Suprapubic skin (tissue), 3 donors: ENCODE data around the gene TPD52L1.

Experiments
- POLR2A ChIP-seq, 2 donors: fragments of 450-650 bp; IDR thresholded peaks; one replicate each; pipeline ENCODE4 v1.6.1; 2017; ENCODE audit warnings: antibody characterized with exemption in 2 of 2, mild to moderate bottlenecking in 2 of 2, moderate library complexity in 2 of 2
- TF ChIP-seq, protein P1 (sequence below), 2 donors: fragments of 200-600 bp in 1 of 2; fragments of 450-650 bp in 1 of 2; sonication (generic) in 1 of 2; IDR thresholded peaks; one replicate each; pipeline ENCODE4 v1.5.1; 2016 to 2019; ENCODE audit warnings: antibody characterized with exemption in 2 of 2, mild to moderate bottlenecking in 1 of 2, moderate library complexity in 1 of 2

DNA sequence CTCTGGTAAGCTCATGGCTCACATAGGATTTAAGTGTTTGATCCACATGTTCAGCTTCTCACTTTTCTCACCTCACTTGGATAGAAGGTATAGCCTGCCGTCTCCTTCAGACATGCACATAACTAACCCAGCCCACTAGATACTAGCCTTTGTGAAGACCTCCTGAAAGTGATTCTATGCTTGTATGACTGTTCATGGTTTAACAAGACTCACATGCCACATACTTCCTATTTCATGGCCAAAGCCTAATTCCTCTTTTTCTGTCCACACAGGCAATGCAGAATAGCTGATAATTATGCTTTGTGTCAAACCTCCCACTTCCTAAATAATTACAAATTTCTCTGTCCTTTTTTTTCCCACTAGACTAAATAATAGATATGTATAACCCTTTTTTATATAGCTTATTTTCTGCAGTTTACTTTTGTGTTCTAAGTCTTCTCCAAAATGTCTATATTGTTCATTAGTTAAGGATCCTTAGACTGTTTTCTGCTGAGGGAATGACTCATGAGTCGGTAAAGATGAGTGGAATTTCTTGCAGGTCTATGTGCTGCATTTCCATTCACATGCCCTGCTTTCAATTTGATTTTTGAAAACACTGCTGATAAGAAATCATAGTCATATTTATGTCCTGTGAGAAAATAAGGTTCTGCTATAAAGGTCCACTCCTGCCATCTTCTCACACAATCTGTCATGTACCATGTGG, 105.2 kb downstream of the TPD52L1 start:
- TF ChIP-seq, protein P1, sequence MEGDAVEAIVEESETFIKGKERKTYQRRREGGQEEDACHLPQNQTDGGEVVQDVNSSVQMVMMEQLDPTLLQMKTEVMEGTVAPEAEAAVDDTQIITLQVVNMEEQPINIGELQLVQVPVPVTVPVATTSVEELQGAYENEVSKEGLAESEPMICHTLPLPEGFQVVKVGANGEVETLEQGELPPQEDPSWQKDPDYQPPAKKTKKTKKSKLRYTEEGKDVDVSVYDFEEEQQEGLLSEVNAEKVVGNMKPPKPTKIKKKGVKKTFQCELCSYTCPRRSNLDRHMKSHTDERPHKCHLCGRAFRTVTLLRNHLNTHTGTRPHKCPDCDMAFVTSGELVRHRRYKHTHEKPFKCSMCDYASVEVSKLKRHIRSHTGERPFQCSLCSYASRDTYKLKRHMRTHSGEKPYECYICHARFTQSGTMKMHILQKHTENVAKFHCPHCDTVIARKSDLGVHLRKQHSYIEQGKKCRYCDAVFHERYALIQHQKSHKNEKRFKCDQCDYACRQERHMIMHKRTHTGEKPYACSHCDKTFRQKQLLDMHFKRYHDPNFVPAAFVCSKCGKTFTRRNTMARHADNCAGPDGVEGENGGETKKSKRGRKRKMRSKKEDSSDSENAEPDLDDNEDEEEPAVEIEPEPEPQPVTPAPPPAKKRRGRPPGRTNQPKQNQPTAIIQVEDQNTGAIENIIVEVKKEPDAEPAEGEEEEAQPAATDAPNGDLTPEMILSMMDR (IDR thresholded peaks at IDR 0.05) = no peak
- TF ChIP-seq POLR2A (IDR thresholded peaks at IDR 0.05) = no peak
